LNCaP clone FGC (cell line): Measurements from ENCODE around the gene FZD10.

Experiments used
- DNase-seq: peaks from one replicate; pipeline ENCODE4 v3.0.0-alpha.2; 2011; ENCODE audit warnings: low read depth
- H3K4me3 ChIP-seq: 2 replicates; pipeline ENCODE4 v1.5.1; 2011; ENCODE audit warnings: mild to moderate bottlenecking, low read depth, low read length, control low read depth
- CTCF ChIP-seq: IDR thresholded peaks from 2 replicates; pipeline ENCODE4 v1.5.1; 2012; ENCODE audit warnings: mild to moderate bottlenecking; ENCODE audit not compliant: control insufficient read depth, insufficient read depth; ENCODE audit errors: extremely low read depth

Gene FZD10

DNA sequence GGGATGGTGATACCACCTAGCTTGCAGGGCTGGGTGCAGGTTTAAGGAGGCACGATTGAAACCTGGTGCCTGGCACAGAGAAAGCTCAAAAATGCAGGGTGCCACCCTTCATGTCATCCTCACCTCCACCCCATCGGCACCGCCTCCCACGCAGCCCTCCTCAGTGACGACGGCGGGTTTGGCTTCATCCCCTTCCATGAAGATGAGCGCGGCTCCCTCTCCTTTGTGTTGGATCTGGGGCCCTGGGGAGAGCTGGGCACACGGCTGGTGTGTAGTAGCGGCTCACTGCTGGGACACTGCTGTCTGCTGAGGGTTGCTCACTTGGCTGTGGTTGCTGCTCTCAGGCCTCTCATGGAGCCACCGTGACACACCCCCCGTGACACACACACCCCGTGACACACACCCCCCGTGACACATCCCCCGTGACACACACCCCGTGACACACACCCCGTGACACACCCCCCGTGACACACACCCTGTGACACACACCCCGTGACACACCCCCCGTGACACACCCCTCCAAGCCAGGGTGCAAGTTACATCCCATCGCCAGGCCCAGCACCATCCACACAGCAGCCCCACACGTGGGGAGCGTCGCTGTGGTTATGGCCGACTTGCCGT, 42.9 kb upstream of the FZD10 start:
- no peak for TF ChIP-seq CTCF
- DNase-seq, result no peak
- no peak overlapping the region for H3K4me3 ChIP-seq

DNA sequence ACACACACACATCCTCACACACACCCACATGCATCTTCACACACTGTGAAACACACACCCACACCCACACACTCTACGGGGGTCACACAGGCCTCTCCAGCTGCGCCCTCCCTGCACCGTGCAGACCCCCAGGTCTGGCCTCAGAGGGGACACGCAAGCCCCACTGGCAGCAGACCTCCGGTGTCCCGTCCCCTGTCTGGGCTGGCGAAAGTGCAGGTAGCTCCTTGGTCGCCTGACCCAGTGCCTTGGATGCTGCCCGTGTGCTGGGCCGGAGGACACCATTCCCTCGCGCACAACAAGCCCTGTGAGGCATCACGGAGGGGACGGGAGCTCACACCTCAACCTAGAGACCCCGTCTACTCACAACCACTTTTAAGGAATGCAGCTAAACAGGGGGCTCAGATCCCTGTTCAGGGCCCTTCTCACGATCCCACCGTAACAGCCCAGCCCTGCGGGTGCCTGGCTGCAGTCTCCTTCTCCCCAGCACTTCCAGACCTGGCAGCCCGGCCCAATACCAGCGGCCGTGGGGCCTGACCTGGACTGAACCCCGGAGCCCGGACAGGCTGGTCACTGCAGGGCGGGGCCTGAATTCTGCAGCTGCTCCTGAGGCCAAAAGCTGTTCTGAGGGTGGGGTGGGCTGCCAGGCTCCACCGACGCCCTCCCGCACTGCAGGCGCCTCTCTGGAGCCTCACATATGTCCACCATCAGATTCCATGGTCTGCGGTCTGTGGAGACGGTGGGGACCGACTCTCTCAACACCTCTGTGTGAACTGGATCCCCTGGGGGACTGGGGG, 42.1 kb upstream of the FZD10 start:
- no peak for TF ChIP-seq CTCF

GRCh38 chr12:130121226-130122000, 40.9 kb upstream of the FZD10 start:
- no peak for TF ChIP-seq CTCF
- no peak overlapping the region for H3K4me3 ChIP-seq
- no peak for DNase-seq

More for the DNA sequence above, 42.1 kb upstream of the FZD10 start:
- no peak overlapping the region for H3K4me3 ChIP-seq
- no peak for DNase-seq

- DNase-seq, result no peak
- no peak overlapping the region for H3K4me3 ChIP-seq
- TF ChIP-seq CTCF, result no peak
Measured at GRCh38 chr12:130122356-130122755, 39.9 kb upstream of the FZD10 start.

GRCh38 chr12:130124106-130124505, 38.2 kb upstream of the FZD10 start:
- H3K4me3 ChIP-seq, result no peak overlapping the region
- DNase-seq, result no peak
- no peak for TF ChIP-seq CTCF

DNA sequence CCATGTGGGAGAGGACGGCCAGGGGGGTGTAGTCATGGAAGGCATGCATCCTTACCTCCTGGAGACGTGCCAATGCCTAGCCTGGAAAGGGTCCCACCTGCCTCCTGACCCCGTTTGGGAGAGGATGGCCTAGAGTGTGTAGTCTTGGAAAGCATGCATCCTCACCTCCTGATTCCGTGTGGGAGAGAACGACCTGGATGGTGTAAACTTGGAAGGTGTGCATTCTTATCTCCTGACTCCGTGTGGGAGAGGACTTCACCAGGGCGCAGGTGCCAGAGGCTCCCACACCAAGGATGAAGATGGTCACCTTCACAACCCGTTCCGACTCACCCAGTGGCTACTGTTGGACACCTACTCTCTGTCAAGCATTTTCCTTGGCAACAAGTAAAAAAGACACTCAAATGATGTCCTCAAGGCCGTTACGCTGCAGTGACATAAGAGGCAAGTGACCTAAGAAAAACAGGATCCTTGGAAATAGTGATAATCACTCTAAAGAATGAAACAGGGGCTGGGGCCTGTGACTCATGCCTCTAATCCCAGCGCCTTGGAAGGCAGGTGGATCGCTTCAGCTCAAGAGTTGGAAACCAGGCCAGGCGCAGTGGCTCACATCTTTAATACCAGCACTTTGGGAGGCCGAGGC, 37.5 kb upstream of the FZD10 start:
- H3K4me3 ChIP-seq, result no peak overlapping the region
- DNase-seq, result no peak
- TF ChIP-seq CTCF, result no peak
